Fibroblast of villous mesenchyme (primary cell): ENCODE measurements around the gene CEP250. TPM values are rescaled to one million over a fixed set of nuclear protein-coding genes. Genes with fewer than 3 reads are reported as not detected.

Experiments
- DNase-seq: peaks from one replicate; pipeline ENCODE4 v3.0.0-alpha.2; 2010; ENCODE audit warnings: low read depth
- H3K4me3 ChIP-seq: 2 replicates; pipeline ENCODE4 v1.5.1; 2011; ENCODE audit warnings: low read depth, mild to moderate bottlenecking, low read length
- CTCF ChIP-seq: IDR thresholded peaks from 2 replicates; pipeline ENCODE4 v1.5.1; 2012; ENCODE audit warnings: low read depth, mild to moderate bottlenecking, low read length; ENCODE audit not compliant: insufficient read depth
- total RNA-seq: library from RNA; depleted of rRNA; stranded (reverse); fragments of >200 nt; gene quantifications from 2 replicates; pipeline ENCODE4 v1.2.3, GENCODE V29; 2012

Gene CEP250
- total RNA-seq, 1 donor: 22.0 TPM

- peak; percentile 79 for TF ChIP-seq CTCF
- DNase-seq: peak; percentile 11
- H3K4me3 ChIP-seq: no peak overlapping the region
Observed at GRCh38 chr20:35523298-35523888, 68.0 kb downstream of the CEP250 start.

GRCh38 chr20:35525639-35526038 is 70.2 kb downstream of the CEP250 start:
- TF ChIP-seq CTCF: no peak
- H3K4me3 ChIP-seq: no peak overlapping the region
- no peak for DNase-seq

- H3K4me3 ChIP-seq: no peak overlapping the region
- no peak for TF ChIP-seq CTCF
- DNase-seq: no peak
Observed at GRCh38 chr20:35527122-35527769, 71.8 kb downstream of the CEP250 start.

GRCh38 chr20:35529552-35529951 is 74.2 kb downstream of the CEP250 start, which contains the start of gene C20orf173:
Gene C20orf173, minus strand, starts transcription at chr20:35529652. Its CDS starts 279 bp downstream, at chr20:35529373.
- DNase-seq: no peak
- no peak for TF ChIP-seq CTCF
- H3K4me3 ChIP-seq: no peak within 1 kb of the TSS

- peak; percentile 6 for DNase-seq
- TF ChIP-seq CTCF: no peak
- H3K4me3 ChIP-seq: no peak overlapping the region
Observed at GRCh38 chr20:35539756-35540212, 84.4 kb downstream of the CEP250 start.

- DNase-seq: no peak
- peak overlapping the region; percentile 96 for H3K4me3 ChIP-seq
- no peak for TF ChIP-seq CTCF
Observed at GRCh38 chr20:35541118-35541782, 85.9 kb downstream of the CEP250 start.
